Colonic mucosa (tissue), 4 donors: ENCODE measurements around the gene CACNA1D. TPM values are rescaled to one million over a fixed set of nuclear protein-coding genes. Genes with fewer than 3 reads are reported as not detected.

Experiments
- DNase-seq: peaks from one replicate; pipeline ENCODE4 v3.0.0-alpha.2; 2020
- H3K27ac ChIP-seq: fragments of 200-600 bp; one replicate; pipeline ENCODE4 v1.8.0; 2021
- H3K27me3 ChIP-seq: fragments of 200-600 bp; one replicate; pipeline ENCODE4 v1.8.0; 2021
- H3K36me3 ChIP-seq: fragments of 200-600 bp; one replicate; pipeline ENCODE4 v1.8.0; 2021
- H3K4me1 ChIP-seq: fragments of 200-600 bp; one replicate; pipeline ENCODE4 v1.8.0; 2021; ENCODE audit warnings: mild to moderate bottlenecking
- H3K4me3 ChIP-seq: fragments of 200-600 bp; one replicate; pipeline ENCODE4 v1.8.0; 2021
- H3K9ac ChIP-seq, 2 donors: one replicate each; pipeline ENCODE4 v1.7.0; 2013; ENCODE audit warnings: control low read depth in 2 of 2, low read depth in 2 of 2, low read length in 2 of 2
- H3K9me3 ChIP-seq: fragments of 200-600 bp; one replicate; pipeline ENCODE4 v1.8.0; 2021
- CTCF ChIP-seq: fragments of 200-600 bp; IDR thresholded peaks from one replicate; pipeline ENCODE4 v1.8.0; 2022; ENCODE audit warnings: antibody characterized with exemption, mild to moderate bottlenecking
- intact Hi-C: fragments of 100-400 bp; cut with DNase I; formaldehyde crosslinking; loops from one replicate; pipeline ENCODE4 v1.14.1; 2022
- total RNA-seq, 2 donors: library from RNA; stranded (reverse); fragmentation: NEBNext Ultra II Directional in 1 of 2; extraction: Animal tissue kit (Norgen Biotek cat#: 25700) in 1 of 2; gene quantifications; one replicate each; pipeline ENCODE4 v1.2.1, GENCODE V29; 2021
- donor health status: healthy.
- donor health status: DM: no; HTN: no; CAD: no.
- donor health status: DM: no; HTN: no; CAD: no.

The CACNA1D gene
- total RNA-seq, 2 donors from 2014 or later, result 9.6 to 17.1 TPM

- Histone ChIP-seq H3K27me3 (no peaks in the 10 kb centered on the region), H3K9ac (no peak overlapping the region), H3K4me1 (no peaks in the 10 kb centered on the region), H3K27ac (no peak overlapping the region), H3K9me3 (no peaks in the 10 kb centered on the region), H3K36me3 (no peaks in the 10 kb centered on the region), H3K4me3 (no peak overlapping the region)
- intact Hi-C loops, result no loop called here
- DNase-seq, result no peak
- no peak for TF ChIP-seq CTCF
Measured at GRCh38 chr3:53695324-53695690, 200.9 kb downstream of the CACNA1D start.

DNA sequence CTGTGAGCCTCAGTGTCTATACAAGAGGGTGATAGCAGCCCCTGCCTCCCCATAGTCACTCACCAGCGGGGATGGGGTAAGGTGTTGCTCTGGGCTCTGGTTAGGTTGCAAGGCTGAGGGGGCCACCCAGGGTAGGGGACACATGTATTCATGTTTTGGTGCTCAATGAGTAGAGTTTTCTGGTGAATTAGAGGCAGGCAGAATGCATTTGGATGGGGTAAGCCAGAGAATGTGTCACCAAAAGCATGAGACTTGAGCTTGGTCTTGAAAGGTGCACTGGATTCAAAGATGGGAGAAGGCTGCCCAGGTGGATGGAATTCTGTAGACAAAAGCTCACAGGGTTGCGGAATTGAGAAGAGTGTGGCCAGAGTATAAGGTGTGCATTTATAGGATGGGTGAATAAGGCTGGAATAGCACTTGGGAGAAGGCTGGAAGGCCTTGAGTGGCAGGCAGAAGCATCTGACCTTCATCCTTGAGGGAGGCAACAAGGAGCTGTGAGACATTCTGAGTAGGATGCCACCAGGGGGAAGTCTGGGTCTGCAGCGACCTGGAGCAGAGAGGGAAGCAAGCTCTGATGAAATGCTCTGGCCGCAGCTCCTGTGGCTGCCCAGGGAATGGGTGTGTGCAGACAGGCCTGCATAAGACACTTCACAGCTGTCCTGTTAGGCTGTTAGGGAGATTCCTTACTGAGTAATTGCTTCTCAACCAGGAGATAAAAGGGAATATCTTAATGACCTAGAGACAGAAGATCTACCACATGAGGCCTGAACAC, 202.2 kb downstream of the CACNA1D start:
- Histone ChIP-seq H3K4me3 (no peak overlapping the region), H3K4me1 (no peaks in the 10 kb centered on the region), H3K9me3 (no peaks in the 10 kb centered on the region), H3K27me3 (no peaks in the 10 kb centered on the region), H3K36me3 (no peaks in the 10 kb centered on the region), H3K9ac (no peak overlapping the region), H3K27ac (no peak overlapping the region)
- intact Hi-C loops, result no loop called here
- TF ChIP-seq CTCF, result no peak
- no peak for DNase-seq

DNA sequence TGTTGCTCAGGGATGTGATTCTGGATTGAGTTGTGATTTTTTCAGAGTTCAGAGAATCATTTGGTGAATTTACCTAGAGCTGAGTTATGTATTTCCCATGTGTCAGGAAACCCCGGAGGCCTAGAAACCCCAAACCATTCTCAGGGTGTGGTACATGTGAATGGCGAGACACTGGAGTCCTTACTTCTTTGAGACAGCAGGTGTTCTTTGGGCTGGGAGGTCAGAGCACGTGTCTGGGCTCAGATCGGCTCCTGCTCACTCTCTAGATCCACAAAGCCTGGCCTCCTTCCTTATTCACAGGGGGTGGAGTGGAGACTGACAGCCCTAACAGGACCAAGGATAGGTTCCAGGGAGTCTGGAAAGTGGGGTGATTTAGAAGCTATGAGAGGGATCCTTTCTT, 206.0 kb downstream of the CACNA1D start:
- H3K36me3 ChIP-seq, result no peaks in the 10 kb centered on the region
- no peak overlapping the region for H3K27ac ChIP-seq
- no peak for DNase-seq
- no peaks in the 10 kb centered on the region for H3K4me1 ChIP-seq
- no peaks in the 10 kb centered on the region for H3K27me3 ChIP-seq
- H3K9me3 ChIP-seq, result no peaks in the 10 kb centered on the region
- H3K9ac ChIP-seq, result no peak overlapping the region
- H3K4me3 ChIP-seq, result no peak overlapping the region
- no peak for TF ChIP-seq CTCF
- intact Hi-C loops, result no loop called here

GRCh38 chr3:53702776-53703530, 208.5 kb downstream of the CACNA1D start:
- Histone ChIP-seq H3K27me3 (no peaks in the 10 kb centered on the region), H3K4me1 (no peaks in the 10 kb centered on the region), H3K27ac (no peak overlapping the region), H3K4me3 (no peak overlapping the region), H3K9ac (no peak overlapping the region), H3K36me3 (no peaks in the 10 kb centered on the region), H3K9me3 (no peaks in the 10 kb centered on the region)
- no peak for DNase-seq
- TF ChIP-seq CTCF, result no peak
- intact Hi-C loops, result no loop called here

- TF ChIP-seq CTCF, result no peak
- Histone ChIP-seq H3K27ac (no peak overlapping the region), H3K4me1 (no peaks in the 10 kb centered on the region), H3K9ac (no peak overlapping the region), H3K27me3 (no peaks in the 10 kb centered on the region), H3K9me3 (no peaks in the 10 kb centered on the region), H3K4me3 (no peak overlapping the region), H3K36me3 (no peaks in the 10 kb centered on the region)
- intact Hi-C loops, result no loop called here
- DNase-seq, result no peak
Measured at GRCh38 chr3:53703630-53704362, 209.4 kb downstream of the CACNA1D start.
